ENCODE results near the gene TMEM167B.
"Not testable (repeated sequence)": the region's sequence is repeated elsewhere in the genome, so short reads cannot be mapped to it uniquely, and the experiment has no call there.

Gene TMEM167B

GRCh38 chr1:109047339-109047738 lies 43.2 kb upstream of the TMEM167B start:
- Histone ChIP-seq H3K4ac (ENCODE audit: low read depth, low read length) (no peak overlapping the region), H3K27me3 (ENCODE audit: insufficient read depth, low read length, poor library complexity) (no peaks in the 10 kb centered on the region), H3K4me3 (ENCODE audit: low read length) (no peak overlapping the region), H3K4me1 (ENCODE audit: control insufficient read depth, low read depth, low read length) (no peaks in the 10 kb centered on the region), H4K8ac (ENCODE audit: low read depth, low read length) (no peak overlapping the region), H3K79me1 (ENCODE audit: low read length) (no peaks in the 10 kb centered on the region), H3K36me3 (ENCODE audit: control insufficient read depth, insufficient read depth, low read length) (no peaks in the 10 kb centered on the region), H3K4me2 (ENCODE audit: low read length) (no peak overlapping the region), H2BK5ac (ENCODE audit: low read length) (no peak overlapping the region), H3K18ac (ENCODE audit: low read length) (no peak overlapping the region), H3K56ac (ENCODE audit: low read length) (no peak overlapping the region), H2BK15ac (replicated peaks; ENCODE audit: low read depth) (no peak overlapping the region), H3K79me2 (ENCODE audit: control insufficient read depth, insufficient read depth, low read length) (no peaks in the 10 kb centered on the region), H2AK5ac (ENCODE audit: low read length) (no peak overlapping the region), H4K5ac (ENCODE audit: low read length) (no peak overlapping the region), H2BK120ac (ENCODE audit: low read depth, low read length) (no peak overlapping the region), H3K27ac (ENCODE audit: low read depth, low read length) (no peak overlapping the region), H3K23ac (ENCODE audit: low read length) (no peak overlapping the region), H3K9ac (ENCODE audit: low read length) (no peak overlapping the region)
- DNase-seq, result no peak
- no CpG with 5 or more reads among the region's 6 CpGs for WGBS (ENCODE audit: extremely low coverage, insufficient coverage, low lambda C conversion rate)

GRCh38 chr1:109048335-109048734 lies 42.2 kb upstream of the TMEM167B start:
- Histone ChIP-seq H3K79me1 (ENCODE audit: low read length) (no peaks in the 10 kb centered on the region), H2AK5ac (ENCODE audit: low read length) (no peak overlapping the region), H3K18ac (ENCODE audit: low read length) (no peak overlapping the region), H3K4me2 (ENCODE audit: low read length) (no peak overlapping the region), H2BK5ac (ENCODE audit: low read length) (no peak overlapping the region), H3K4ac (ENCODE audit: low read depth, low read length) (no peak overlapping the region), H3K23ac (ENCODE audit: low read length) (no peak overlapping the region), H2BK120ac (ENCODE audit: low read depth, low read length) (no peak overlapping the region), H3K27me3 (ENCODE audit: insufficient read depth, low read length, poor library complexity) (no peaks in the 10 kb centered on the region), H3K79me2 (ENCODE audit: control insufficient read depth, insufficient read depth, low read length) (no peaks in the 10 kb centered on the region), H3K27ac (ENCODE audit: low read depth, low read length) (no peak overlapping the region), H2BK15ac (replicated peaks; ENCODE audit: low read depth) (no peak overlapping the region), H3K36me3 (ENCODE audit: control insufficient read depth, insufficient read depth, low read length) (no peaks in the 10 kb centered on the region), H4K5ac (ENCODE audit: low read length) (no peak overlapping the region), H4K8ac (ENCODE audit: low read depth, low read length) (no peak overlapping the region), H3K4me3 (ENCODE audit: low read length) (no peak overlapping the region), H3K9ac (ENCODE audit: low read length) (no peak overlapping the region), H3K56ac (ENCODE audit: low read length) (no peak overlapping the region), H3K4me1 (ENCODE audit: control insufficient read depth, low read depth, low read length) (no peaks in the 10 kb centered on the region)
- no peak for DNase-seq
- no CpG with 5 or more reads among the region's 2 CpGs for WGBS (ENCODE audit: extremely low coverage, insufficient coverage, low lambda C conversion rate)

GRCh38 chr1:109050228-109050995 lies 40.2 kb upstream of the TMEM167B start:
- no peaks in the 10 kb centered on the region for H3K36me3 ChIP-seq (ENCODE audit: control insufficient read depth, insufficient read depth, low read length)
- WGBS (ENCODE audit: extremely low coverage, insufficient coverage, low lambda C conversion rate), result no CpG with 5 or more reads among the region's 7 CpGs
- no peak overlapping the region for H2BK5ac ChIP-seq (ENCODE audit: low read length)

GRCh38 chr1:109052145-109052544 lies 38.4 kb upstream of the TMEM167B start:
- not testable (repeated sequence) for H3K23ac ChIP-seq (ENCODE audit: low read length); H3K18ac ChIP-seq (ENCODE audit: low read length); H2BK15ac ChIP-seq (replicated peaks; ENCODE audit: low read depth); H3K79me2 ChIP-seq (ENCODE audit: control insufficient read depth, insufficient read depth, low read length); H2AK5ac ChIP-seq (ENCODE audit: low read length); H3K27ac ChIP-seq (ENCODE audit: low read depth, low read length); H2BK5ac ChIP-seq (ENCODE audit: low read length); H3K4me2 ChIP-seq (ENCODE audit: low read length); H4K5ac ChIP-seq (ENCODE audit: low read length); H4K8ac ChIP-seq (ENCODE audit: low read depth, low read length); H3K56ac ChIP-seq (ENCODE audit: low read length); H3K27me3 ChIP-seq (ENCODE audit: insufficient read depth, low read length, poor library complexity); H3K9ac ChIP-seq (ENCODE audit: low read length); H3K4ac ChIP-seq (ENCODE audit: low read depth, low read length); H3K79me1 ChIP-seq (ENCODE audit: low read length); DNase-seq; H3K4me3 ChIP-seq (ENCODE audit: low read length); H2BK120ac ChIP-seq (ENCODE audit: low read depth, low read length); H3K4me1 ChIP-seq (ENCODE audit: control insufficient read depth, low read depth, low read length); H3K36me3 ChIP-seq (ENCODE audit: control insufficient read depth, insufficient read depth, low read length)
- WGBS (ENCODE audit: extremely low coverage, insufficient coverage, low lambda C conversion rate), result no CpG with 5 or more reads among the region's 3 CpGs

More at GRCh38 chr1:109050228-109050995, 40.2 kb upstream of the TMEM167B start:
- H3K4me3 ChIP-seq (ENCODE audit: low read length), result no peak overlapping the region
- no peaks in the 10 kb centered on the region for H3K4me1 ChIP-seq (ENCODE audit: control insufficient read depth, low read depth, low read length)
- H2BK120ac ChIP-seq (ENCODE audit: low read depth, low read length), result no peak overlapping the region
- no peak overlapping the region for H3K23ac ChIP-seq (ENCODE audit: low read length)
- no peak for DNase-seq
- no peak overlapping the region for H4K8ac ChIP-seq (ENCODE audit: low read depth, low read length)
- no peaks in the 10 kb centered on the region for H3K79me2 ChIP-seq (ENCODE audit: control insufficient read depth, insufficient read depth, low read length)
- H3K9ac ChIP-seq (ENCODE audit: low read length), result no peak overlapping the region
- H2BK15ac ChIP-seq (replicated peaks; ENCODE audit: low read depth), result no peak overlapping the region
- H3K56ac ChIP-seq (ENCODE audit: low read length), result no peak overlapping the region
- no peaks in the 10 kb centered on the region for H3K27me3 ChIP-seq (ENCODE audit: insufficient read depth, low read length, poor library complexity)
- no peak overlapping the region for H3K27ac ChIP-seq (ENCODE audit: low read depth, low read length)
- no peak overlapping the region for H3K4me2 ChIP-seq (ENCODE audit: low read length)
- no peak overlapping the region for H4K5ac ChIP-seq (ENCODE audit: low read length)
- H3K79me1 ChIP-seq (ENCODE audit: low read length), result no peaks in the 10 kb centered on the region
- no peak overlapping the region for H3K18ac ChIP-seq (ENCODE audit: low read length)
- H2AK5ac ChIP-seq (ENCODE audit: low read length), result no peak overlapping the region
- no peak overlapping the region for H3K4ac ChIP-seq (ENCODE audit: low read depth, low read length)

- Histone ChIP-seq H4K5ac (ENCODE audit: low read length) (no peak overlapping the region), H3K79me2 (ENCODE audit: control insufficient read depth, insufficient read depth, low read length) (no peaks in the 10 kb centered on the region), H3K36me3 (ENCODE audit: control insufficient read depth, insufficient read depth, low read length) (no peaks in the 10 kb centered on the region), H3K79me1 (ENCODE audit: low read length) (no peaks in the 10 kb centered on the region), H2BK5ac (ENCODE audit: low read length) (no peak overlapping the region), H4K8ac (ENCODE audit: low read depth, low read length) (no peak overlapping the region), H2AK5ac (ENCODE audit: low read length) (no peak overlapping the region), H3K18ac (ENCODE audit: low read length) (no peak overlapping the region), H3K4me3 (ENCODE audit: low read length) (no peak overlapping the region), H3K4ac (ENCODE audit: low read depth, low read length) (no peak overlapping the region), H2BK120ac (ENCODE audit: low read depth, low read length) (no peak overlapping the region), H2BK15ac (replicated peaks; ENCODE audit: low read depth) (no peak overlapping the region), H3K23ac (ENCODE audit: low read length) (no peak overlapping the region), H3K4me1 (ENCODE audit: control insufficient read depth, low read depth, low read length) (no peaks in the 10 kb centered on the region), H3K56ac (ENCODE audit: low read length) (no peak overlapping the region), H3K27ac (ENCODE audit: low read depth, low read length) (no peak overlapping the region), H3K9ac (ENCODE audit: low read length) (no peak overlapping the region), H3K27me3 (ENCODE audit: insufficient read depth, low read length, poor library complexity) (no peaks in the 10 kb centered on the region), H3K4me2 (ENCODE audit: low read length) (no peak overlapping the region)
- DNase-seq, result no peak
- no CpG with 5 or more reads among the region's 3 CpGs for WGBS (ENCODE audit: extremely low coverage, insufficient coverage, low lambda C conversion rate)
Measured at GRCh38 chr1:109056064-109056463, 34.5 kb upstream of the TMEM167B start.

- no peak for DNase-seq
- H3K23ac ChIP-seq (ENCODE audit: low read length), result no peak overlapping the region
- H3K4me2 ChIP-seq (ENCODE audit: low read length), result no peak overlapping the region
- no peaks in the 10 kb centered on the region for H3K27me3 ChIP-seq (ENCODE audit: insufficient read depth, low read length, poor library complexity)
- no peak overlapping the region for H2BK5ac ChIP-seq (ENCODE audit: low read length)
- no peak overlapping the region for H4K5ac ChIP-seq (ENCODE audit: low read length)
- H3K18ac ChIP-seq (ENCODE audit: low read length), result no peak overlapping the region
- H4K8ac ChIP-seq (ENCODE audit: low read depth, low read length), result no peak overlapping the region
- H3K4me3 ChIP-seq (ENCODE audit: low read length), result no peak overlapping the region
- H3K27ac ChIP-seq (ENCODE audit: low read depth, low read length), result no peak overlapping the region
- no peak overlapping the region for H3K56ac ChIP-seq (ENCODE audit: low read length)
- H2BK120ac ChIP-seq (ENCODE audit: low read depth, low read length), result no peak overlapping the region
- no peak overlapping the region for H3K4ac ChIP-seq (ENCODE audit: low read depth, low read length)
- no peaks in the 10 kb centered on the region for H3K4me1 ChIP-seq (ENCODE audit: control insufficient read depth, low read depth, low read length)
- H3K79me1 ChIP-seq (ENCODE audit: low read length), result no peaks in the 10 kb centered on the region
- no peak overlapping the region for H2AK5ac ChIP-seq (ENCODE audit: low read length)
- no peaks in the 10 kb centered on the region for H3K79me2 ChIP-seq (ENCODE audit: control insufficient read depth, insufficient read depth, low read length)
- H2BK15ac ChIP-seq (replicated peaks; ENCODE audit: low read depth), result no peak overlapping the region
- H3K36me3 ChIP-seq (ENCODE audit: control insufficient read depth, insufficient read depth, low read length), result no peaks in the 10 kb centered on the region
- no peak overlapping the region for H3K9ac ChIP-seq (ENCODE audit: low read length)
Measured at GRCh38 chr1:109059026-109059425, 31.5 kb upstream of the TMEM167B start.

Measured in mesendoderm (in vitro differentiated cells).